Measurements from ENCODE around the gene NAT14.

The NAT14 gene

GRCh38 chr19:55483706-55484592 lies 1.0 kb upstream of the NAT14 start:
- peaks cover 19% of the 10 kb centered on the region for H3K36me3 Mint-ChIP-seq (ENCODE audit: low read depth)
- no peaks in the 10 kb centered on the region for H3K9me3 Mint-ChIP-seq

GRCh38 chr19:55485439-55486011 lies 537 bp downstream of the NAT14 start:
- H3K27me3 Mint-ChIP-seq, result no peaks in the 10 kb centered on the region
- peaks cover 18% of the 10 kb centered on the region for H3K36me3 Mint-ChIP-seq (ENCODE audit: low read depth)
- no peaks in the 10 kb centered on the region for H3K9me3 Mint-ChIP-seq
- peak overlapping the region; percentile 80 for H3K4me3 Mint-ChIP-seq
- peak overlapping the region; percentile 87 for H3K27ac Mint-ChIP-seq
- H3K4me1 Mint-ChIP-seq (ENCODE audit: low read depth), result peaks cover 26% of the 10 kb centered on the region
- no peak for DNase-seq

More at GRCh38 chr19:55483706-55484592, 1.0 kb upstream of the NAT14 start:
- Mint-ChIP-seq H3K27me3 (no peaks in the 10 kb centered on the region), H3K27ac (no peak overlapping the region), H3K4me1 (ENCODE audit: low read depth) (peaks cover 35% of the 10 kb centered on the region), H3K4me3 (peak overlapping the region; percentile 80)
- no peak for DNase-seq

GRCh38 chr19:55486043-55486970 lies 1.3 kb downstream of the NAT14 start:
- peaks cover 26% of the 10 kb centered on the region for H3K4me1 Mint-ChIP-seq (ENCODE audit: low read depth)
- H3K27me3 Mint-ChIP-seq, result peaks cover 2% of the 10 kb centered on the region
- no peaks in the 10 kb centered on the region for H3K9me3 Mint-ChIP-seq
- H3K36me3 Mint-ChIP-seq (ENCODE audit: low read depth), result peaks cover 15% of the 10 kb centered on the region
- H3K4me3 Mint-ChIP-seq, result peak overlapping the region; percentile 80
- no peak for DNase-seq
- peak overlapping the region; percentile 89 for H3K27ac Mint-ChIP-seq

DNA sequence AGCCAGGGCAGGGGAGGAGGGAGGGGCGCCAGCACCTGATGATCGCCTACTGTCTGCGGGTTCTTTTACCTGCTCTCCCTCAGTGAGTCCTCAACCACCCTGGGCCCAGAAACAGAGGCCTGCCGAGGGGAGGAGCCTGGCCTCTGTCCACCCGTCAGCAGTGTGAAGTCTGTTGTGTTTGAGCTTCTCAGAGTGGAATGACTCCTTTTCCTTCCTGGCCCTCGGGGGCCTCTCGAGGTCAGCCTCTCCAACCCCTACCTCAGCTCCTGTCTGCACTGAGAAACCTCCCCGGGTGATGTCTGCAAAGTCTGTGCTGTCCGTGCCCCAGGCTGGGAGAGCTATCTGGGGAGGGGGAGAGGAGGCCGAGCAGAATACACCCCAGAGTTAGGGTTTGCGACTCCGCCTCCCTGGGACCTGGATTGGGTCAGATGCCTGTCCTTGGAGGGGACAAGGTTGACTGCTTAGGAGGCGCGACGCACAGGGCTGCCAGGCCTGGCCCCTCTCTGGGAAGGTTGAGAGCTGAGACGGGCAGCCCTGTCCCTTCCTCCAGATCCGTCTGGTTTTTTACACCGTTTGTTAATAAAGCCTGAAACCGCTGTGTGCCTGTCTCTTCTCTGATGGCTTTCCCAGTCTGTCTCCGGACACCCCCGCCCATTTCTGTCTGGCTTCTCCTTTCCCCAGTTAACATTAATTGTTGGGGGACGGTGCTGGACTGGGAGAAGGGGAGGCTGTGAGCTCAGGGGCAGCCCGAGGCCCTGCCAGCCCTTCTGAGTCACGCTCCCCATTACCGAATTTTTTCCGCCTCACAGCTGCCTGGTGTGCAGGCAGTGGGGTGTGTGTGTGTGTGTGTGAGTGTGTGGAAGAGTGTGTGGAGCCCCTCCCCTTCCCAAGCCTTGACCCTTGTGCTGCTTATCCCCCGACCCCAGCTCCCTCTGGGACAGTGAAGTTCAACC lies 2.3 kb downstream of the NAT14 start:
- H3K4me3 Mint-ChIP-seq, result peak overlapping the region; percentile 43
- H3K36me3 Mint-ChIP-seq (ENCODE audit: low read depth), result peaks cover 12% of the 10 kb centered on the region
- H3K27me3 Mint-ChIP-seq, result peaks cover 9% of the 10 kb centered on the region
- no peaks in the 10 kb centered on the region for H3K9me3 Mint-ChIP-seq
- peaks cover 26% of the 10 kb centered on the region for H3K4me1 Mint-ChIP-seq (ENCODE audit: low read depth)
- DNase-seq, result peak; percentile 61
- peak overlapping the region; percentile 89 for H3K27ac Mint-ChIP-seq

- Mint-ChIP-seq H3K9me3 (no peaks in the 10 kb centered on the region), H3K4me3 (peak within 1 kb of the TSS; percentile 43), H3K27me3 (peaks cover 12% of the 10 kb centered on the region), H3K4me1 (ENCODE audit: low read depth) (peaks cover 26% of the 10 kb centered on the region), H3K27ac (peak within 1 kb of the TSS; percentile 89), H3K36me3 (ENCODE audit: low read depth) (peaks cover 7% of the 10 kb centered on the region)
- DNase-seq, result no peak
Measured at GRCh38 chr19:55487924-55488687, 3.1 kb downstream of the NAT14 start, which contains the start of gene SSC5D. SSC5D (plus strand) TSS chr19:55488436; CDS start chr19:55488590, 154 bp downstream.

DNA sequence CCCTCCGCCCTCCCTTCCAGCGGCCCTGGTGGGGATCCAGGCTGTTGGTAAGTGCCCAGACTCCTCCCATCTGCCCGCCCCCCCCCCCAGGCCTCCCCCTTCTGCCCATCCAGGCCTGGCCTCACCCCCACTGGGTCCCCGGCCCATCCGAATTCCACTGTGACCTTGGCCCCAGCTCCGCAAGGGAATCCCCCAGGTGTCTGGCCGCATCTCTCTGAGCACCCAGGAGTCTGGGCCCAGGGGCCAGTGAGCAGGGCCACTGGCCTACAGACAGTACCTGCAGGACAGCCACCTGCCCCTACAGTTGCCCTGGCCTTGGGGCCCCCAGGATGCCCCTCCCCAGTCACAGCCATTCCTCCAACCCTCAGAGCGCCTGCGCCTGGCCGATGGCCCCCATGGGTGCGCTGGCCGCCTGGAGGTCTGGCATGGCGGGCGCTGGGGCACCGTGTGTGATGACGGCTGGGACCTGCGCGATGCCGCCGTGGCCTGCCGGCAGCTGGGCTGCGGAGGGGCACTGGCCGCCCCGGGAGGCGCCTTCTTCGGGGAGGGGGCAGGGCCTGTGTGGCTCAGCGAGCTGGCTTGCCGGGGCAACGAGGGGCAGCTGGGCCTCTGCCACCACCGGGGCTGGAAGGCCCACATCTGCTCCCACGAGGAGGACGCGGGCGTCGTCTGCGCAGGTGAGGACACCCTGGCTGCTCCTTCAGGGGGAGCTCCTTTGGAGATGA lies 4.2 kb downstream of the NAT14 start:
- DNase-seq, result no peak
- H3K27ac Mint-ChIP-seq, result no peak overlapping the region
- peaks cover 25% of the 10 kb centered on the region for H3K4me1 Mint-ChIP-seq (ENCODE audit: low read depth)
- peaks cover 14% of the 10 kb centered on the region for H3K27me3 Mint-ChIP-seq
- no peak overlapping the region for H3K4me3 Mint-ChIP-seq
- peaks cover 3% of the 10 kb centered on the region for H3K36me3 Mint-ChIP-seq (ENCODE audit: low read depth)
- no peaks in the 10 kb centered on the region for H3K9me3 Mint-ChIP-seq

DNA sequence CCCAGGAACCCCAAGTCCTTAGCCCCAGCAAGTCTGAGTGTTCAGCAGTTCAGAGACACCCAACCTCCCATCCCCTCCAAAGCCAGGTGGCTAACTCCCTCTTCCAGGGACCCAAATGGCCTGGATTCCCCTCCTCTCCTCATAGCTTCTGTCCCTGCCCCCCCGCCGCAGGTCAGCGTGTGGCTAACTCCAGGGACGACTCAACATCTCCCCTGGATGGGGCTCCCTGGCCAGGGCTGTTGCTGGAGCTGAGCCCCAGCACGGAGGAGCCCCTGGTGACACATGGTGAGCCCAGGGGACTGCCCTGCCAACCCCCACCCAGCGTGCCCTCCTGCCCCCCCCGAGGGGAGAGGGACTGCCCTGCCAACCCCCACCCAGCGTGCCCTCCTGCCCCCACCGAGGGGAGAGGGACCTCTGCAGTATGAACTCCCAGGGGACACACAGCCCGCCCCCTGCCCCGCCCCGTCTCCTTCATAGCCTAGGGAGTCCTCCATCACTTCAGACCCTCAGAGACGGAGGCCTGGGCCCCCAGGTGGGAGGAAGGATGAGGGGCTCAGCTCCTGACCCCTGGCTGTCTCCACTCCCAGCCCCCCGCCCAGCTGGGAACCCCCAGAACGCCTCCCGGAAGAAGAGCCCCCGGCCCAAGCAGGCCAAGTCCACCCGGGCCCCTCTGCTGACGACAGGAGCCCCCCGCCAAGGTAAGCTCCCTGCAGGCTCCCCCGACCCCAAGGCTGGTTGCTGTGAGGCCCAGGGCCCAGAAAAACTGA lies 4.9 kb downstream of the NAT14 start:
- Mint-ChIP-seq H3K4me3 (no peak overlapping the region), H3K36me3 (ENCODE audit: low read depth) (peaks cover 3% of the 10 kb centered on the region), H3K27ac (no peak overlapping the region), H3K9me3 (no peaks in the 10 kb centered on the region), H3K4me1 (ENCODE audit: low read depth) (peaks cover 21% of the 10 kb centered on the region), H3K27me3 (peaks cover 14% of the 10 kb centered on the region)
- DNase-seq, result no peak

- Mint-ChIP-seq H3K36me3 (ENCODE audit: low read depth) (peaks cover 3% of the 10 kb centered on the region), H3K4me3 (no peak overlapping the region), H3K27me3 (peaks cover 14% of the 10 kb centered on the region), H3K27ac (no peak overlapping the region), H3K9me3 (no peaks in the 10 kb centered on the region), H3K4me1 (ENCODE audit: low read depth) (peaks cover 19% of the 10 kb centered on the region)
- DNase-seq, result no peak
Measured at GRCh38 chr19:55490478-55491432, 5.8 kb downstream of the NAT14 start.

GRCh38 chr19:55491546-55492360 lies 6.8 kb downstream of the NAT14 start:
- Mint-ChIP-seq H3K9me3 (no peaks in the 10 kb centered on the region), H3K27me3 (peaks cover 14% of the 10 kb centered on the region), H3K27ac (no peak overlapping the region), H3K4me3 (no peak overlapping the region), H3K4me1 (ENCODE audit: low read depth) (peaks cover 13% of the 10 kb centered on the region), H3K36me3 (ENCODE audit: low read depth) (no peaks in the 10 kb centered on the region)
- no peak for DNase-seq

GRCh38 chr19:55492362-55492944 lies 7.5 kb downstream of the NAT14 start:
- no peak overlapping the region for H3K27ac Mint-ChIP-seq
- H3K4me1 Mint-ChIP-seq (ENCODE audit: low read depth), result peaks cover 6% of the 10 kb centered on the region
- no peaks in the 10 kb centered on the region for H3K9me3 Mint-ChIP-seq
- no peak for DNase-seq
- no peak overlapping the region for H3K4me3 Mint-ChIP-seq
- H3K36me3 Mint-ChIP-seq (ENCODE audit: low read depth), result no peaks in the 10 kb centered on the region
- H3K27me3 Mint-ChIP-seq, result peaks cover 14% of the 10 kb centered on the region

Data from activated T-cell treated with anti-CD3 and anti-CD28 coated beads, Interleukin-2, amount 50 U/mL, for 24 hours (primary cell).